GM12865 (cell line): Measurements from ENCODE around the gene STAG1.

Experiments used
- DNase-seq: peaks from one replicate; pipeline ENCODE4 v3.0.0; 2010; ENCODE audit warnings: low read depth
- H3K4me3 ChIP-seq: 2 replicates; pipeline ENCODE4 v1.5.1; 2011; ENCODE audit warnings: mild to moderate bottlenecking, low read depth, low read length, control low read depth
- CTCF ChIP-seq: IDR thresholded peaks from 2 replicates; pipeline ENCODE4 v1.5.1; 2011; ENCODE audit warnings: low read length, control low read depth, low read depth, inconsistent platforms; ENCODE audit not compliant: insufficient read depth; ENCODE audit errors: missing control alignments

STAG1 gene

GRCh38 chr3:136545664-136546268 lies 206.4 kb downstream of the STAG1 start:
- H3K4me3 ChIP-seq: no peak overlapping the region
- DNase-seq: no peak
- no peak for TF ChIP-seq CTCF

GRCh38 chr3:136544532-136544931 lies 207.6 kb downstream of the STAG1 start:
- TF ChIP-seq CTCF: no peak
- H3K4me3 ChIP-seq: no peak overlapping the region
- DNase-seq: no peak

- TF ChIP-seq CTCF: no peak
- no peak for DNase-seq
- H3K4me3 ChIP-seq: no peak overlapping the region
These were observed 208.8 kb downstream of the STAG1 start for GRCh38 chr3:136543385-136543784.

- no peak for TF ChIP-seq CTCF
- no peak overlapping the region for H3K4me3 ChIP-seq
- no peak for DNase-seq
These were observed 216.3 kb downstream of the STAG1 start for GRCh38 chr3:136535906-136536305.

GRCh38 chr3:136532766-136533165 lies 219.4 kb downstream of the STAG1 start:
- no peak overlapping the region for H3K4me3 ChIP-seq
- TF ChIP-seq CTCF: no peak
- DNase-seq: no peak

GRCh38 chr3:136518102-136518501 lies 234.1 kb downstream of the STAG1 start:
- no peak for DNase-seq
- no peak overlapping the region for H3K4me3 ChIP-seq
- TF ChIP-seq CTCF: no peak

GRCh38 chr3:136516656-136517055 lies 235.5 kb downstream of the STAG1 start:
- TF ChIP-seq CTCF: no peak
- H3K4me3 ChIP-seq: no peak overlapping the region
- DNase-seq: no peak
